Chondrocyte (in vitro differentiated cells): Measurements from ENCODE around the gene ANGPTL7. TPM values are rescaled to one million over a fixed set of nuclear protein-coding genes. Genes with fewer than 3 reads are reported as not detected.

ENCODE experiments used
- DNase-seq: peaks from one replicate; pipeline ENCODE4 v3.0.0; 2021; ENCODE audit warnings: mixed read lengths, low spot score
- H3K27ac Mint-ChIP-seq: one replicate; pipeline ENCODE4 v1.8.0; 2021; ENCODE audit warnings: mild to moderate bottlenecking, moderate library complexity, mixed read lengths; ENCODE audit not compliant: unreplicated experiment
- H3K27me3 Mint-ChIP-seq: 2 replicates; pipeline ENCODE4 v1.8.0; 2021; ENCODE audit warnings: low read depth, mixed read lengths
- H3K36me3 Mint-ChIP-seq: 2 replicates; pipeline ENCODE4 v1.8.0; 2021; ENCODE audit warnings: low read depth, mixed read lengths
- H3K4me1 Mint-ChIP-seq: 2 replicates; pipeline ENCODE4 v1.8.0; 2021; ENCODE audit warnings: low read depth, mild to moderate bottlenecking, mixed read lengths
- H3K4me3 Mint-ChIP-seq: one replicate; pipeline ENCODE4 v1.8.0; 2021; ENCODE audit warnings: mild to moderate bottlenecking, moderate library complexity, mixed read lengths; ENCODE audit not compliant: unreplicated experiment
- H3K9me3 Mint-ChIP-seq: 2 replicates; pipeline ENCODE4 v1.8.0; 2021; ENCODE audit warnings: low read depth, mixed read lengths
- CTCF ChIP-seq: fragments of 200-600 bp; sonication (generic); IDR thresholded peaks from 2 replicates; pipeline ENCODE4 v1.5.0; 2021; ENCODE audit warnings: antibody characterized with exemption, mild to moderate bottlenecking, moderate library complexity
- total RNA-seq: library from RNA; stranded (reverse); gene quantifications from 3 replicates; pipeline ENCODE4 v1.2.1, GENCODE V29; 2021

ANGPTL7 gene
- total RNA-seq, 1 donor from 2014 or later, result not detected

GRCh38 chr1:11168731-11169130 is 20.4 kb upstream of the ANGPTL7 start:
- no peak for TF ChIP-seq CTCF
- H3K4me3 Mint-ChIP-seq, result no peak overlapping the region
- DNase-seq, result no peak
- no peaks in the 10 kb centered on the region for H3K27me3 Mint-ChIP-seq
- H3K36me3 Mint-ChIP-seq, result peaks cover 3% of the 10 kb centered on the region
- H3K4me1 Mint-ChIP-seq, result peaks cover 4% of the 10 kb centered on the region
- H3K27ac Mint-ChIP-seq, result no peak overlapping the region
- H3K9me3 Mint-ChIP-seq, result no peaks in the 10 kb centered on the region

- no peak overlapping the region for H3K4me3 Mint-ChIP-seq
- H3K27ac Mint-ChIP-seq, result no peak overlapping the region
- no peaks in the 10 kb centered on the region for H3K27me3 Mint-ChIP-seq
- H3K36me3 Mint-ChIP-seq, result peaks cover 3% of the 10 kb centered on the region
- no peak for TF ChIP-seq CTCF
- DNase-seq, result no peak
- H3K4me1 Mint-ChIP-seq, result peaks cover 7% of the 10 kb centered on the region
- no peaks in the 10 kb centered on the region for H3K9me3 Mint-ChIP-seq
These were observed 20.0 kb upstream of the ANGPTL7 start for GRCh38 chr1:11169202-11169601.

GRCh38 chr1:11170102-11170501 is 19.1 kb upstream of the ANGPTL7 start:
- no peak for TF ChIP-seq CTCF
- Mint-ChIP-seq H3K36me3 (peaks cover 3% of the 10 kb centered on the region), H3K4me1 (peaks cover 16% of the 10 kb centered on the region), H3K27ac (no peak overlapping the region), H3K27me3 (no peaks in the 10 kb centered on the region), H3K4me3 (no peak overlapping the region), H3K9me3 (no peaks in the 10 kb centered on the region)
- no peak for DNase-seq

- no peaks in the 10 kb centered on the region for H3K36me3 Mint-ChIP-seq
- H3K27ac Mint-ChIP-seq, result peak overlapping the region; percentile 70
- peaks cover 59% of the 10 kb centered on the region for H3K4me1 Mint-ChIP-seq
- H3K9me3 Mint-ChIP-seq, result no peaks in the 10 kb centered on the region
- no peak overlapping the region for H3K4me3 Mint-ChIP-seq
- peak; percentile 45 for TF ChIP-seq CTCF
- no peaks in the 10 kb centered on the region for H3K27me3 Mint-ChIP-seq
- no peak for DNase-seq
These were observed 14.8 kb upstream of the ANGPTL7 start for GRCh38 chr1:11174261-11174942.

- TF ChIP-seq CTCF, result no peak
- Mint-ChIP-seq H3K9me3 (no peaks in the 10 kb centered on the region), H3K4me3 (no peak overlapping the region), H3K27ac (peak overlapping the region; percentile 76), H3K27me3 (no peaks in the 10 kb centered on the region), H3K36me3 (peaks cover 1% of the 10 kb centered on the region), H3K4me1 (peaks cover 69% of the 10 kb centered on the region)
- DNase-seq, result no peak
These were observed 13.7 kb upstream of the ANGPTL7 start for GRCh38 chr1:11175461-11175860.
